Bronchial epithelial cell (primary cell): ENCODE data around the gene PLCD1. TPM values are rescaled to one million over a fixed set of nuclear protein-coding genes. Genes with fewer than 3 reads are reported as not detected.
"Not testable (repeated sequence)": the region's sequence is repeated elsewhere in the genome, so short reads cannot be mapped to it uniquely, and the experiment has no call there.

Source experiments
- DNase-seq: peaks from one replicate; pipeline ENCODE4 v3.0.0-alpha.2; 2010; ENCODE audit warnings: low read depth
- FAIRE-seq: peaks from 2 replicates; lab custom pipeline; 2011; peaks lifted over from hg19 to GRCh38; lab: Jason Lieb, UNC
- H3K27me3 ChIP-seq: 2 replicates; pipeline ENCODE4 v1.5.1; 2011; ENCODE audit warnings: low read length; ENCODE audit not compliant: control insufficient read depth, insufficient read depth
- H3K36me3 ChIP-seq: 2 replicates; pipeline ENCODE4 v1.5.1; 2011; ENCODE audit warnings: low read length; ENCODE audit not compliant: control insufficient read depth, insufficient read depth
- H3K4me3 ChIP-seq: 2 replicates; pipeline ENCODE4 v1.5.1; 2011; ENCODE audit warnings: mild to moderate bottlenecking, low read depth, low read length, control low read depth
- CTCF ChIP-seq: IDR thresholded peaks from 2 replicates; pipeline ENCODE4 v1.5.1; 2011; ENCODE audit warnings: mild to moderate bottlenecking, moderate library complexity, low read length, control low read depth, inconsistent platforms; ENCODE audit not compliant: insufficient read depth, severe bottlenecking
- total RNA-seq: library from RNA; depleted of rRNA; stranded (reverse); fragments of >200 nt; gene quantifications from 2 replicates; pipeline ENCODE4 v1.2.1, GENCODE V29; 2014

The PLCD1 gene
- total RNA-seq, 1 donor from 2014 or later: 24.2 TPM

- peaks cover 2% of the 10 kb centered on the region for H3K36me3 ChIP-seq
- FAIRE-seq (no peak), DNase-seq (no peak)
- H3K4me3 ChIP-seq: no peak overlapping the region
- TF ChIP-seq CTCF: no peak
- no peaks in the 10 kb centered on the region for H3K27me3 ChIP-seq
These were observed 39.5 kb downstream of the PLCD1 start for GRCh38 chr3:37989821-37990480.

- FAIRE-seq (no peak), DNase-seq (no peak)
- Histone ChIP-seq H3K36me3 (peaks cover 2% of the 10 kb centered on the region), H3K27me3 (no peaks in the 10 kb centered on the region), H3K4me3 (no peak overlapping the region)
- no peak for TF ChIP-seq CTCF
These were observed 40.4 kb downstream of the PLCD1 start for GRCh38 chr3:37988931-37989525.

- H3K36me3 ChIP-seq, H3K27me3 ChIP-seq, H3K4me3 ChIP-seq, DNase-seq, FAIRE-seq: not testable (repeated sequence)
These were observed 41.1 kb downstream of the PLCD1 start for GRCh38 chr3:37988376-37988775.

- Histone ChIP-seq H3K36me3 (no peaks in the 10 kb centered on the region), H3K27me3 (no peaks in the 10 kb centered on the region), H3K4me3 (no peak overlapping the region)
- no peak for TF ChIP-seq CTCF
- DNase-seq (peak; percentile 50), FAIRE-seq (no peak)
These were observed 41.7 kb downstream of the PLCD1 start for GRCh38 chr3:37987751-37988179.

- TF ChIP-seq CTCF: no peak
- no peaks in the 10 kb centered on the region for H3K36me3 ChIP-seq
- FAIRE-seq: no peak
- DNase-seq: no peak
- no peak overlapping the region for H3K4me3 ChIP-seq
- no peaks in the 10 kb centered on the region for H3K27me3 ChIP-seq
These were observed 42.1 kb downstream of the PLCD1 start for GRCh38 chr3:37987315-37987697.

GRCh38 chr3:37986479-37987314 is 42.7 kb downstream of the PLCD1 start:
- no peaks in the 10 kb centered on the region for H3K27me3 ChIP-seq
- FAIRE-seq (no peak), DNase-seq (peak; percentile 90)
- peak; percentile 5 for TF ChIP-seq CTCF
- H3K36me3 ChIP-seq: peaks cover 2% of the 10 kb centered on the region
- peak overlapping the region; percentile 11 for H3K4me3 ChIP-seq
